Left ventricle myocardium inferior (tissue), 1 donor: ENCODE measurements around the gene TFPT. TPM values are rescaled to one million over a fixed set of nuclear protein-coding genes. Genes with fewer than 3 reads are reported as not detected.
A peak's percentile ranks its signal among the peaks of the same experiment; 100 is the strongest.

Experiments used
- DNase-seq: peaks from one replicate; pipeline ENCODE4 v3.0.0-alpha.2; 2020
- H3K27ac ChIP-seq: fragments of 200-600 bp; replicated peaks from 2 replicates; pipeline ENCODE4 v1.8.0; 2021
- H3K27me3 ChIP-seq: fragments of 200-600 bp; 2 replicates; pipeline ENCODE4 v1.8.0; 2021; ENCODE audit warnings: low read depth
- H3K36me3 ChIP-seq: fragments of 200-600 bp; 2 replicates; pipeline ENCODE4 v1.8.0; 2021
- H3K4me1 ChIP-seq: fragments of 200-600 bp; 2 replicates; pipeline ENCODE4 v1.8.0; 2021
- H3K4me3 ChIP-seq: fragments of 200-600 bp; 2 replicates; pipeline ENCODE4 v1.8.0; 2021; ENCODE audit warnings: mild to moderate bottlenecking, moderate library complexity
- H3K9me3 ChIP-seq: fragments of 200-600 bp; replicated peaks from 2 replicates; pipeline ENCODE4 v1.8.0; 2021
- intact Hi-C: fragments of 100-400 bp; cut with micrococcal nuclease; formaldehyde crosslinking; loops from one replicate; pipeline ENCODE4 v1.11.0; 2022
- total RNA-seq: library from RNA; stranded (reverse); fragmentation: NEBNext Ultra II Directional; extraction: Animal tissue kit (Norgen Biotek cat#: 25700); gene quantifications from one replicate; pipeline ENCODE4 v1.2.1, GENCODE V29; 2021
- TF ChIP-seq, protein P1 (sequence below): fragments of 200-600 bp; IDR thresholded peaks from 2 replicates; pipeline ENCODE4 v1.8.0; 2021; ENCODE audit warnings: antibody characterized with exemption, mild to moderate bottlenecking, borderline replicate concordance
- donor health status: DM: no; HTN: yes; CAD: no; lungs with severe emphysema.

Gene TFPT
- total RNA-seq, 1 donor from 2014 or later, result 14.5 TPM

DNA sequence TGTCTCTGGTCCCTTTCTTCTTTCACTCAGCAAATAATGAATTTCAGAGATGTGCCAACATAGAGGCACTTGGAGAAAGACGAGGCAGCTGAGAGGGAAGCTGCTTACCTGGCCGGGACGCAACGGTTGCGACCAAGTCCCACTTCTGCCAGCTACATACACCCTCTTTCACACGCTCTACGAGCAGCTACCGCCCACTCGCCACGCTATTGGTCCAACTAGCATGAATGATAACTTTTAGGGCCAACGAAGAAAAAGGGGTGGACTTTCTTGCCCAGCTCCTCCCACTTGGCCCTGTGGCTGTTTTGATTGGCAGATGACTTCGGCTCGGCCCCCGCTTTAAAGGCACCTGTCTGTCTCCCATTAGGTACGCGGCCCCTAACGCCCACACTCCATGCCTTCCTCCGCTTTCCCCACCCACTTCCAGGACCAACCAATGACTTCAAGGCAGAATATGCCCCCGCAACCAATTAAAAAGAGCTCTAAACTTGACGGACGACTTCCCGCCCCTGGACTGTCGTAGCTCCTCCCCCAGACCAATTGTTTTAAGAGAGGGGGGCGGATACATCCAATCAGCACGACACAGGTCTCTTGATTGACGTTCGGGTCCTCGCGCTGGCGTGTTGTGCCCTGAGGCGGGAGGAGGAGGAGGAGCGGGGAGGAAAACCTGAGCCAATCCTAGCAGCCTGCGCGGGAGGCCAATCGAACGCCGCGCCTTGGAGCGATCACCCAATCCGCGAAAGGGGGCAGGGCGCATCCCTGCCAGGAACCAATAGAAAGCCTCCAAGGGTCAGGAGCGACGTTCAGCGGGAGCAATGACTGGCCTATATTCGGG lies 21.6 kb upstream of the TFPT start:
- no peaks in the 10 kb centered on the region for H3K27me3 ChIP-seq
- intact Hi-C loops, result no loop called here
- TF ChIP-seq, protein P1, sequence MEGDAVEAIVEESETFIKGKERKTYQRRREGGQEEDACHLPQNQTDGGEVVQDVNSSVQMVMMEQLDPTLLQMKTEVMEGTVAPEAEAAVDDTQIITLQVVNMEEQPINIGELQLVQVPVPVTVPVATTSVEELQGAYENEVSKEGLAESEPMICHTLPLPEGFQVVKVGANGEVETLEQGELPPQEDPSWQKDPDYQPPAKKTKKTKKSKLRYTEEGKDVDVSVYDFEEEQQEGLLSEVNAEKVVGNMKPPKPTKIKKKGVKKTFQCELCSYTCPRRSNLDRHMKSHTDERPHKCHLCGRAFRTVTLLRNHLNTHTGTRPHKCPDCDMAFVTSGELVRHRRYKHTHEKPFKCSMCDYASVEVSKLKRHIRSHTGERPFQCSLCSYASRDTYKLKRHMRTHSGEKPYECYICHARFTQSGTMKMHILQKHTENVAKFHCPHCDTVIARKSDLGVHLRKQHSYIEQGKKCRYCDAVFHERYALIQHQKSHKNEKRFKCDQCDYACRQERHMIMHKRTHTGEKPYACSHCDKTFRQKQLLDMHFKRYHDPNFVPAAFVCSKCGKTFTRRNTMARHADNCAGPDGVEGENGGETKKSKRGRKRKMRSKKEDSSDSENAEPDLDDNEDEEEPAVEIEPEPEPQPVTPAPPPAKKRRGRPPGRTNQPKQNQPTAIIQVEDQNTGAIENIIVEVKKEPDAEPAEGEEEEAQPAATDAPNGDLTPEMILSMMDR, result no peak
- no peaks in the 10 kb centered on the region for H3K9me3 ChIP-seq
- peak; percentile 99 for DNase-seq
- H3K4me1 ChIP-seq, result peaks cover 57% of the 10 kb centered on the region
- H3K4me3 ChIP-seq, result peak overlapping the region; percentile 99
- peak overlapping the region; percentile 97 for H3K27ac ChIP-seq
- peaks cover under 1% of the 10 kb centered on the region for H3K36me3 ChIP-seq

DNA sequence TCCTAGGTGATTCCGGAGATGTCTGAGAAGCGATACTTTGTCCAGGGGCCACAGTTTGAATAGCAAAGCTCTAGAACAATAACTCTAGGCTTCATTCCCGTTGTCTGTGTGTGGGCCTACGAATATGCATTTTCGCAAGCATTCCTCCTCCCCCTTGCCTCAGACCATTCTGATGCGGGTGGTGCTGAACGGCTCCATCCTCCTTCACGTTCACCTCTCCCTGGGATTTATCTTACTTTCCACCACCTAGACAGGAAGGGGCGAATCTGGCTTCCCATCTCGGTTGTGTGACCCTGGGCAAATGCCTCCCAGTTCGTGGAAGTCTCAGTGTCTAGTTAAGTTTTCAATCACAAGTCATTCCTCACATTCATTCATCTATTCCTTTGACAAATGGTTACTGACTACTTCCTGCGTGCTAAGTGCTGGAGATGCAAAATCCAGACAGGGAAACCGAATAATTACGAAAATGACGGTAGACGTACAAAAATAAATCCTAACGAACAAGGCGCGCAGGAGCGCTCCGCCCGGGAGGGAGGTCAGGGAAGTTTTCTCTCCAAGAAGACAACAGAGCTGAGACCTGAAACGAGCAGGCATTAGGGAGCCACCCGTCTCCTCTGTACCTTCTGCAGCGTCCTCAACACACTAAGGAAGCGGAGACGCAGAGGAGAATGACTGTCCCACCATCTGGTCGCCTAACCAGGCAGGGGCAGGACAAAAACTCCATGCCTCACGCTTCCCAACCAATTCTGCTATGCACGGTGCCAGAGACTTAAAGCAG lies 20.8 kb upstream of the TFPT start:
- Histone ChIP-seq H3K4me3 (peak overlapping the region; percentile 70), H3K36me3 (peaks cover 8% of the 10 kb centered on the region), H3K4me1 (peaks cover 49% of the 10 kb centered on the region), H3K9me3 (no peaks in the 10 kb centered on the region), H3K27me3 (no peaks in the 10 kb centered on the region), H3K27ac (peak overlapping the region; percentile 73)
- intact Hi-C loops, result no loop called here
- TF ChIP-seq, protein P1, result no peak
- DNase-seq, result no peak

DNA sequence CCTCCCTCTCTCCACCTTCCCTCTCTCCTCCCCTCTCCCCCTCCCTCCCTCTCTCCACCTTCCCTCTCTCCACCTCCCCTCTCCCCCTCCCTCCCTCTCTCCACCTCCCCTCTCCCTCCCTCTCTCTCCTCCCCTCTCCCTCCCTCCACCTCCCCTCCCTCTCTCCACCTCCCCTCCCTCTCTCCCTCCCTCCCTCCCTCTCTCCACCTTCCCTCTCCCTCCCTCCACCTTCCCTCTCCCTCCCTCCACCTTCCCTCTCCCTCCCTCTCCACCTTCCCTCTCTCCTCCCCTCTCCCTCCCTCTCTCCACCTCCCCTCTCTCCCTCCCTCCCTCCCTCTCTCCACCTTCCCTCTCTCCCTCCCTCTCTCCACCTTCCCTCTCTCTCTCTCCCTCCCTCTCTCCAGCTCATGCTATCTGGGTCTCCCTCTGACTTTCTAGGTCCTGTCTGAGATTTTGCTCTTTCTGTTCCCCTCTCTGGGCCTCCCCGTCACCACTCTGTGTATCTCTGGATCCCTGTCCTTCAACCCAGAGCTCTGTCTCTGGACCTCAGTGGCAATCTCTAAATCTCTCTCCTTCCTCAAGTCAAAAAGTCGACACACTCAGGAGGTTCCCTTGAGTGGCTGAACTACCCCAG lies 18.6 kb upstream of the TFPT start:
- Histone ChIP-seq H3K27me3 (no peaks in the 10 kb centered on the region), H3K4me1 (peaks cover 27% of the 10 kb centered on the region), H3K9me3 (no peaks in the 10 kb centered on the region), H3K27ac (no peak overlapping the region), H3K36me3 (peaks cover 23% of the 10 kb centered on the region), H3K4me3 (no peak overlapping the region)
- DNase-seq, result no peak
- intact Hi-C loops, result no loop called here
- TF ChIP-seq, protein P1, result no peak

DNA sequence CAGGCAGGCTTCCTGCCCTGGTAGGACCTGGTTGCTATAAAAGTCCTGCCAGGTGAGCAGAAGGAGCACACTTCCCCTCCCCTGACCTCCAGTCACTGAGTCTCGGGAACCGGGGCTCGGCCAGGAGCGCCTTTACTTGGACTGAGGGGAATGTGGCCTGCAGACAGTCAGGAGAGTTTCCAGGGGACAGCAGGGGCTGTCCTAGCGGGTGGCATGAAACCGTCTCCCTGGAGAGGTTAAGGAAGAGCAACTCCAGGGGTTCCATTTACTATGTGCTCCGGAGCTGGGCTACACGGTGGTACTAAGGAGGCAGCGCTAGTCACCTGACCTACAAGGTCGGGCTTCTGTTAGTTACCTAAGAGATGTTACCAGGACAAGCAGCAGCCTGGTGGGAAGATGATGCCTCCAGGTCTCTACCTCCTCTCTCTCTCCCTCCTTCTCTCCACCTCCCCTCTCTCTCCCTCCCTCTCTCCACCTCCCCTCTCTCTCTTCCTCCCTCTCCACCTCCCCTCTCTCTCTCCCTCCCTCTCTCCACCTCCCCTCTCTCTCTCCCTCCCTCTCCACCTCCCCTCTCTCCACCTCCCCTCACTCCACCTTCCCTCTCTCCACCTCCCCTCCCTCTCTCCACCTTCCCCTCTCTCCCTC lies 18.0 kb upstream of the TFPT start:
- no peaks in the 10 kb centered on the region for H3K27me3 ChIP-seq
- TF ChIP-seq, protein P1, result no peak
- intact Hi-C loops, result no loop called here
- H3K9me3 ChIP-seq, result no peaks in the 10 kb centered on the region
- no peak for DNase-seq
- H3K4me3 ChIP-seq, result no peak overlapping the region
- peaks cover 30% of the 10 kb centered on the region for H3K36me3 ChIP-seq
- no peak overlapping the region for H3K27ac ChIP-seq
- peaks cover 21% of the 10 kb centered on the region for H3K4me1 ChIP-seq

- DNase-seq, result no peak
- TF ChIP-seq, protein P1, result no peak
- Histone ChIP-seq H3K27me3 (no peaks in the 10 kb centered on the region), H3K27ac (no peak overlapping the region), H3K36me3 (peaks cover 68% of the 10 kb centered on the region), H3K4me3 (no peak overlapping the region), H3K4me1 (no peaks in the 10 kb centered on the region), H3K9me3 (no peaks in the 10 kb centered on the region)
- intact Hi-C loops, result no loop called here
Observed at GRCh38 chr19:54129617-54129996, 14.2 kb upstream of the TFPT start.
